ENCODE data around the gene JAK1.

GRCh38 chr1:64934878-64935275, 31.5 kb downstream of the JAK1 start:
- TF ChIP-seq CTCF (IDR thresholded peaks at IDR 0.05; ENCODE audit: extremely low read depth in 1 of 2, insufficient read depth in 1 of 2, low read depth in 1 of 2, low read length in 2 of 2) = no peak
- no peak for TF ChIP-seq POLR2AphosphoS5 (IDR thresholded peaks at IDR 0.05; ENCODE audit: insufficient read depth, low read depth, low read length)
- no peak for TF ChIP-seq POLR2A (IDR thresholded peaks at IDR 0.05; ENCODE audit: low read depth, low read length)
- no peak for TF ChIP-seq EZH2 (IDR thresholded peaks at IDR 0.05; ENCODE audit: borderline replicate concordance, low read depth, low read length, severe bottlenecking)
- TF ChIP-seq JUN (IDR thresholded peaks at IDR 0.05; ENCODE audit: borderline replicate concordance, insufficient read depth, insufficient read length, low read depth) = no peak
- TF ChIP-seq, protein P1, sequence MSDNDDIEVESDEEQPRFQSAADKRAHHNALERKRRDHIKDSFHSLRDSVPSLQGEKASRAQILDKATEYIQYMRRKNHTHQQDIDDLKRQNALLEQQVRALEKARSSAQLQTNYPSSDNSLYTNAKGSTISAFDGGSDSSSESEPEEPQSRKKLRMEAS (IDR thresholded peaks at IDR 0.05; ENCODE audit: insufficient read depth, insufficient read length) = no peak
- TF ChIP-seq MYC (IDR thresholded peaks at IDR 0.05; ENCODE audit: low read depth, low read length) = no peak

Measured in endothelial cell of umbilical vein (primary cell).